Mesothelial cell of epicardium (in vitro differentiated cells): ENCODE measurements around the gene TMCO6. TPM values are rescaled to one million over a fixed set of nuclear protein-coding genes. Genes with fewer than 3 reads are reported as not detected.
"Not testable (repeated sequence)": the region's sequence is repeated elsewhere in the genome, so short reads cannot be mapped to it uniquely, and the experiment has no call there.

Source experiments
- DNase-seq, 2 experiments: peaks; one replicate each; pipeline ENCODE4 v3.0.0; 2021; ENCODE audit warnings: low spot score in 2 of 2; ENCODE audit not compliant: unreplicated experiment in 2 of 2
- H3K27ac Mint-ChIP-seq: 2 replicates; pipeline ENCODE4 v1.8.0; 2021; ENCODE audit warnings: mixed read lengths
- H3K27me3 Mint-ChIP-seq: 2 replicates; pipeline ENCODE4 v1.8.0; 2021; ENCODE audit warnings: low read depth, mixed read lengths
- H3K36me3 Mint-ChIP-seq: 2 replicates; pipeline ENCODE4 v1.8.0; 2021; ENCODE audit warnings: mixed read lengths
- H3K4me1 Mint-ChIP-seq: 2 replicates; pipeline ENCODE4 v1.8.0; 2021; ENCODE audit warnings: mixed read lengths
- H3K4me3 Mint-ChIP-seq: 2 replicates; pipeline ENCODE4 v1.8.0; 2021; ENCODE audit warnings: mild to moderate bottlenecking, moderate library complexity, mixed read lengths
- H3K9me3 Mint-ChIP-seq: 2 replicates; pipeline ENCODE4 v1.8.0; 2021; ENCODE audit warnings: mixed read lengths
- CTCF ChIP-seq: fragments of 200-600 bp; sonication (generic); IDR thresholded peaks from one replicate; pipeline ENCODE4 v1.5.0; 2021; ENCODE audit warnings: antibody characterized with exemption; ENCODE audit not compliant: unreplicated experiment
- total RNA-seq: library from RNA; stranded (reverse); gene quantifications from 3 replicates; pipeline ENCODE4 v1.2.1, GENCODE V29; 2021

Gene TMCO6
- total RNA-seq, 1 donor from 2014 or later = 21.0 TPM

- peaks cover 62% of the 10 kb centered on the region for H3K36me3 Mint-ChIP-seq
These were observed 19.6 kb downstream of the TMCO6 start for GRCh38 chr5:140658870-140659269.

GRCh38 chr5:140660371-140660770 is 21.1 kb downstream of the TMCO6 start:
- not testable (repeated sequence) for H3K9me3 Mint-ChIP-seq, H3K27me3 Mint-ChIP-seq, DNase-seq, H3K4me1 Mint-ChIP-seq, H3K27ac Mint-ChIP-seq, H3K4me3 Mint-ChIP-seq
- H3K36me3 Mint-ChIP-seq = peaks cover 48% of the 10 kb centered on the region

More at GRCh38 chr5:140658870-140659269, 19.6 kb downstream of the TMCO6 start:
- Mint-ChIP-seq H3K27ac (no peak overlapping the region), H3K27me3 (no peaks in the 10 kb centered on the region), H3K4me1 (no peaks in the 10 kb centered on the region), H3K9me3 (no peaks in the 10 kb centered on the region), H3K4me3 (no peak overlapping the region)
- no peak for DNase-seq
- no peak for TF ChIP-seq CTCF

DNA sequence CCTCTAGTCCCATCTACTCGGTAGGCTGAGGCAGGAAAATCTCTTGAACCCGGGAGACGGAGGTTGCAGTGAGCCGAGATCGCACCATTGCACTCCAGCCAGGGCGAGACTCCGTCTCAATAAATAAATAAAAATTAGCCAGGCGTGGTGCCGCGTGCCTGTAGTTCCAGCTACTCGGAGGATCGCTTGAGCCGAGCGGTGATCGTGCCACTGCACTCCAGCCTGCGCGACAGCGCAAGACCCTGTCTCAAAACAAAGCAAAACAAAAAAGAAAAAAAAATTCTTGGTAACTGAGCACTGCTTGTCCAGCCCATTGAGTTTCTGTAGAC is 24.7 kb downstream of the TMCO6 start:
- H3K9me3 Mint-ChIP-seq = no peaks in the 10 kb centered on the region
- peak overlapping the region; percentile 99 for H3K4me3 Mint-ChIP-seq
- H3K4me1 Mint-ChIP-seq = peaks cover 16% of the 10 kb centered on the region
- peak overlapping the region; percentile 97 for H3K27ac Mint-ChIP-seq
- no peak for DNase-seq
- H3K36me3 Mint-ChIP-seq = peaks cover 42% of the 10 kb centered on the region
- no peaks in the 10 kb centered on the region for H3K27me3 Mint-ChIP-seq
- TF ChIP-seq CTCF = no peak

DNA sequence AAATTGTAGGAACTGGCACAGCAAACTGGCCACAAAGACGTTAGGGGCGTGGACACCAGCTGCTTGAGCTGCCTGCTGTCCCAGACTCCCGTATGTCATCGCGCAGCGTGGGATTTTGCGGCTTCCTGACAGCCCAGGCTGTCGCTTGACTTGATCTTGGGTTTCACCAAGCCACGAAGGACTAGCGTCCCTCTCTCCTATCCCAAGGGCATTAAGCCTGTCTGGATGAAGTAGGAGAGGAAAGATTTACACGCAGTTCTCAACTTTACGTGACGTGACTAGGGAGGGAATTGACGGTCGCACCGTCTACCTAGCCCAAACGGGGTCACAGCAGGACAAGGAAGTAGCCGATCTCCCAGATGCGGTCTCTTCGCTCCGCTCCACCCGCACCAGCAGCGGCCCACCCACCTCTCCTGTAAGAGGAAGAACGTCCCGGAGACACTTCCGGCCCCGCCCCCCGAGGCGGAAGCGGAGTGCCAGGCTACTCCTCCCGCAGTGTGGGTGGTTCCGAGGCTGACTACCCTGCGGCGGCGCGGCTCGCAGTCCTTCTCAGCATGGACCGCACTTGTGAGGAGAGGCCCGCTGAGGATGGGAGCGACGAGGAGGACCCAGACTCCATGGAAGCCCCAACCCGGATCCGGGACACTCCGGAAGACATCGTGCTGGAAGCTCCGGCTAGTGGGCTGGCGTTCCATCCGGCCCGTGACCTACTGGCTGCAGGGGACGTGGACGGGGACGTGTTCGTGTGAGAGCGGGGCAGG is 25.3 kb downstream of the TMCO6 start, which contains the start of gene WDR55:
TSS of gene WDR55 (plus strand) at position 546 of the 761 bp plus-strand sequence. CDS start at position 555, 9 bp downstream.
- no peak for TF ChIP-seq CTCF
- peak within 1 kb of the TSS; percentile 99 for H3K4me3 Mint-ChIP-seq
- H3K36me3 Mint-ChIP-seq = peaks cover 41% of the 10 kb centered on the region
- peak within 1 kb of the TSS; percentile 97 for H3K27ac Mint-ChIP-seq
- no peaks in the 10 kb centered on the region for H3K27me3 Mint-ChIP-seq
- DNase-seq = peak; percentile 88 to 94
- peaks cover 16% of the 10 kb centered on the region for H3K4me1 Mint-ChIP-seq
- H3K9me3 Mint-ChIP-seq = no peaks in the 10 kb centered on the region

GRCh38 chr5:140671035-140671434 is 31.8 kb downstream of the TMCO6 start:
- not testable (repeated sequence) for H3K4me1 Mint-ChIP-seq, H3K4me3 Mint-ChIP-seq, H3K27me3 Mint-ChIP-seq, H3K27ac Mint-ChIP-seq, H3K9me3 Mint-ChIP-seq, DNase-seq
- peaks cover 35% of the 10 kb centered on the region for H3K36me3 Mint-ChIP-seq

- no peak for DNase-seq
- Mint-ChIP-seq H3K27ac (no peak overlapping the region), H3K36me3 (peaks cover 39% of the 10 kb centered on the region), H3K9me3 (no peaks in the 10 kb centered on the region), H3K4me1 (peaks cover 3% of the 10 kb centered on the region), H3K27me3 (no peaks in the 10 kb centered on the region), H3K4me3 (no peak overlapping the region)
- TF ChIP-seq CTCF = no peak
These were observed 32.3 kb downstream of the TMCO6 start for GRCh38 chr5:140671472-140672125.
